Endothelial cell of umbilical vein (primary cell): Measurements from ENCODE around the gene RELN. TPM values are rescaled to one million over a fixed set of nuclear protein-coding genes. Genes with fewer than 3 reads are reported as not detected.

ENCODE experiments used
- BruUV-seq: library from RNA; stranded (reverse); fragments of 400-500 nt; replicated peaks from 2 replicates; lab custom pipeline; 2021; lab: Mats Ljungman, UMichigan
- CTCF ChIA-PET: fragments of 300-600, 350-600 bp; sonication (Branson Sonifier 250); formaldehyde crosslinking; loops from one replicate; lab custom pipeline; 2021; ENCODE audit warnings: antibody characterized with exemption, inconsistent platforms; lab: Charles Lee
- POLR2A ChIA-PET: fragments of 300-600, 350-600 bp; sonication (Branson Sonifier 250); formaldehyde crosslinking; loops from one replicate; lab custom pipeline; 2021; ENCODE audit warnings: antibody characterized with exemption, inconsistent platforms; lab: Charles Lee
- DNase-seq: peaks from one replicate; pipeline ENCODE4 v3.0.0-alpha.2; 2011; ENCODE audit warnings: low read depth, low spot score
- FAIRE-seq: peaks from 2 replicates; lab custom pipeline; 2011; peaks lifted over from hg19 to GRCh38; lab: Jason Lieb, UNC
- H2AFZ ChIP-seq: 2 replicates; pipeline ENCODE4 v1.6.0; 2012; ENCODE audit warnings: low read depth, low read length, control low read depth, inconsistent platforms
- H3K27ac ChIP-seq: 2 replicates; pipeline ENCODE4 v1.5.1; 2011; ENCODE audit warnings: low read depth, mild to moderate bottlenecking, control low read depth, low read length, moderate library complexity; ENCODE audit not compliant: insufficient read depth
- H3K27me3 ChIP-seq, 2 experiments: 2 replicates each; pipeline versions ENCODE4 v1.6.0 to v1.6.1; 2011; ENCODE audit warnings: low read length in 2 of 2, mixed read lengths in 1 of 2; ENCODE audit not compliant: control insufficient read depth in 2 of 2, insufficient read depth in 2 of 2
- H3K36me3 ChIP-seq, 2 experiments: 2 replicates in 1 of 2; 3 replicates in 1 of 2; pipeline ENCODE4 v1.5.1; 2011; ENCODE audit warnings: low read length in 2 of 2, mild to moderate bottlenecking in 1 of 2, moderate library complexity in 1 of 2; ENCODE audit not compliant: control insufficient read depth in 2 of 2, insufficient read depth in 2 of 2; ENCODE audit errors: extremely low read depth in 1 of 2
- H3K4me1 ChIP-seq: 3 replicates; pipeline ENCODE4 v1.5.1; 2011; ENCODE audit warnings: mild to moderate bottlenecking, low read length; ENCODE audit not compliant: control insufficient read depth, insufficient read depth; ENCODE audit errors: extremely low read depth
- H3K4me2 ChIP-seq: 2 replicates; pipeline ENCODE4 v1.6.1; 2011; ENCODE audit warnings: low read length, control low read depth, mixed read lengths; ENCODE audit not compliant: insufficient read depth
- H3K4me3 ChIP-seq, 3 experiments: fragments of 200-600 bp in 1 of 3; sonication (generic), shearing (Covaris generic) in 1 of 3; replicated peaks in 1 of 3; 2 replicates each; pipeline ENCODE4 v1.5.1; 2011 to 2016; ENCODE audit warnings: control low read depth in 3 of 3, low read length in 3 of 3, mild to moderate bottlenecking in 2 of 3, inconsistent platforms in 1 of 3, low read depth in 1 of 3, moderate library complexity in 1 of 3; ENCODE audit not compliant: insufficient read depth in 1 of 3
- H3K79me2 ChIP-seq: 2 replicates; pipeline ENCODE4 v1.6.0; 2012; ENCODE audit warnings: low read length, inconsistent platforms; ENCODE audit not compliant: control insufficient read depth, insufficient read depth
- H3K9ac ChIP-seq: replicated peaks from 2 replicates; pipeline ENCODE3; 2011; ENCODE audit warnings: low read length, control low read depth; ENCODE audit not compliant: insufficient read depth; ENCODE audit errors: extremely low read depth
- H3K9me1 ChIP-seq: replicated peaks from 3 replicates; pipeline ENCODE4 v1.6.0; 2011; ENCODE audit warnings: mild to moderate bottlenecking, low read length; ENCODE audit not compliant: control insufficient read depth, insufficient read depth; ENCODE audit errors: extremely low read depth
- H3K9me3 ChIP-seq: replicated peaks from 2 replicates; pipeline ENCODE4 v1.5.1; 2012; ENCODE audit warnings: low read length, inconsistent platforms; ENCODE audit not compliant: control insufficient read depth, insufficient read depth
- H4K20me1 ChIP-seq: replicated peaks from 2 replicates; pipeline ENCODE3; 2011; ENCODE audit warnings: mild to moderate bottlenecking, low read length; ENCODE audit not compliant: control insufficient read depth, insufficient read depth; ENCODE audit errors: extremely low read depth
- EZH2 ChIP-seq: IDR thresholded peaks from 2 replicates; pipeline ENCODE4 v1.6.1; 2012; ENCODE audit warnings: borderline replicate concordance, low read depth, mild to moderate bottlenecking, moderate library complexity, low read length, inconsistent platforms; ENCODE audit not compliant: severe bottlenecking
- FOS ChIP-seq: IDR thresholded peaks from 2 replicates; pipeline ENCODE4 v1.6.1; 2011; ENCODE audit warnings: mild to moderate bottlenecking, low read length, moderate library complexity, borderline replicate concordance; ENCODE audit not compliant: insufficient read depth
- GATA2 ChIP-seq: IDR thresholded peaks from 2 replicates; pipeline ENCODE4 v1.7.0; 2011; ENCODE audit warnings: low read depth, mild to moderate bottlenecking, moderate library complexity, mixed read lengths, low read length; ENCODE audit not compliant: insufficient read length, insufficient read depth
- JUN ChIP-seq: IDR thresholded peaks from 2 replicates; pipeline ENCODE4 v1.6.1; 2011; ENCODE audit warnings: borderline replicate concordance, low read depth; ENCODE audit not compliant: insufficient read length, insufficient read depth
- MAX ChIP-seq: IDR thresholded peaks from 2 replicates; pipeline ENCODE4 v1.6.1; 2011; ENCODE audit not compliant: insufficient read depth, insufficient read length
- MYC ChIP-seq: IDR thresholded peaks from one replicate; pipeline ENCODE4 v1.6.1; 2011; ENCODE audit warnings: mild to moderate bottlenecking, low read depth, low read length
- POLR2A ChIP-seq: IDR thresholded peaks from 2 replicates; pipeline ENCODE4 v1.6.1; 2012; ENCODE audit warnings: low read depth, mild to moderate bottlenecking, control low read depth, low read length
- POLR2AphosphoS5 ChIP-seq: IDR thresholded peaks from 2 replicates; pipeline ENCODE4 v1.6.1; 2012; ENCODE audit warnings: low read depth, mild to moderate bottlenecking, control low read depth, low read length, moderate library complexity; ENCODE audit not compliant: insufficient read depth
- dilution Hi-C: fragments of 300-500 bp; cut with MboI; formaldehyde crosslinking; loops from one replicate; pipeline ENCODE4 v1.15.0; 2019; ENCODE audit warnings: low sequenced_read_pairs; ENCODE audit not compliant: extremely low pct_ligation_motif_present
- intact Hi-C: fragments of 100-400 bp; cut with micrococcal nuclease; formaldehyde crosslinking; loops from one replicate; pipeline ENCODE4 v1.10.0; 2022
- polyA plus RNA-seq, 4 experiments: library from polyadenylated mRNA; depleted of rRNA in 3 of 4; stranded (reverse) in 3 of 4; unstranded in 1 of 4; fragments of >200 nt; gene quantifications; 2 replicates each; pipeline versions ENCODE4 v1.2.1 to v1.2.3, GENCODE V29; 2011 to 2012; ENCODE audit warnings: missing spikeins in 1 of 4
- total RNA-seq: library from RNA; stranded (reverse); gene quantifications from 2 replicates; pipeline ENCODE4 v1.2.3, GENCODE V29; 2021
- TF ChIP-seq, protein P1 (sequence below), 2 donors: IDR thresholded peaks; 1 replicate in 1 of 2; 2 replicates in 1 of 2; pipeline ENCODE4 v1.5.1; 2011; ENCODE audit warnings: low read length in 2 of 2, mild to moderate bottlenecking in 2 of 2, moderate library complexity in 2 of 2, control low read depth in 1 of 2, inconsistent platforms in 1 of 2, low read depth in 1 of 2; ENCODE audit not compliant: insufficient read depth in 1 of 2; ENCODE audit errors: extremely low read depth in 1 of 2

Gene RELN
- total and polyA plus RNA-seq, 2 donors (not counting 3 experiments of a cell fraction or from before 2014, with no cell fraction given) = 0.15 to 0.22 TPM

DNA sequence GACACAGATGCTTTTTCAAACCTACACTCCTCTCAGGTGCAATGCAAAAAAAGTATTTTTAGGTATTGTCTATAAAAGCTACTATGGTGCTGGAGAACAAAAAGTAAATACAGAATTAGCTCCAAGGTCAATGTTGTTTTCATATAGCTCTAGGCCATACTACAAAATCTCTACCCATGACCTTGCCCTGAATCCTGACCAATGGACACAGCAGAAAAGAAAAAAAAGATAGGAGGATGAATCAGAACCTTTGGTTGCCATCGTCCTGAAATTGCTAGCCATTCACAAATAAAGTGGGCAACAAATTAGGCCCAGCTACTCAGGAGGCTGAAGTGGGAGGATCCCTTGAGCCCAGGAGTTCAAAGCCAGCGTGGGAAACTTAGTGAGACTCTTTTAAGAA lies 35.2 kb upstream of the RELN start:
- ChIA-PET CTCF (interaction anchor here (1.2 kb wide), 1 partner anchor 12 kb away, joined by 4 read pairs; no protein-coding TSS in a partner anchor), POLR2A (no interaction called here)
- intact Hi-C loops = no loop called here
- Histone ChIP-seq H3K9me1 (no peaks in the 10 kb centered on the region), H3K4me1 (no peaks in the 10 kb centered on the region), H3K9me3 (no peaks in the 10 kb centered on the region), H3K4me2 (no peak overlapping the region), H3K27me3 (no peaks in the 10 kb centered on the region), H3K4me3 (no peak overlapping the region), H3K36me3 (no peaks in the 10 kb centered on the region), H2AFZ (no peak overlapping the region), H3K79me2 (no peaks in the 10 kb centered on the region), H4K20me1 (no peaks in the 10 kb centered on the region), H3K9ac (no peak overlapping the region), H3K27ac (no peak overlapping the region)
- TF ChIP-seq, protein P1, sequence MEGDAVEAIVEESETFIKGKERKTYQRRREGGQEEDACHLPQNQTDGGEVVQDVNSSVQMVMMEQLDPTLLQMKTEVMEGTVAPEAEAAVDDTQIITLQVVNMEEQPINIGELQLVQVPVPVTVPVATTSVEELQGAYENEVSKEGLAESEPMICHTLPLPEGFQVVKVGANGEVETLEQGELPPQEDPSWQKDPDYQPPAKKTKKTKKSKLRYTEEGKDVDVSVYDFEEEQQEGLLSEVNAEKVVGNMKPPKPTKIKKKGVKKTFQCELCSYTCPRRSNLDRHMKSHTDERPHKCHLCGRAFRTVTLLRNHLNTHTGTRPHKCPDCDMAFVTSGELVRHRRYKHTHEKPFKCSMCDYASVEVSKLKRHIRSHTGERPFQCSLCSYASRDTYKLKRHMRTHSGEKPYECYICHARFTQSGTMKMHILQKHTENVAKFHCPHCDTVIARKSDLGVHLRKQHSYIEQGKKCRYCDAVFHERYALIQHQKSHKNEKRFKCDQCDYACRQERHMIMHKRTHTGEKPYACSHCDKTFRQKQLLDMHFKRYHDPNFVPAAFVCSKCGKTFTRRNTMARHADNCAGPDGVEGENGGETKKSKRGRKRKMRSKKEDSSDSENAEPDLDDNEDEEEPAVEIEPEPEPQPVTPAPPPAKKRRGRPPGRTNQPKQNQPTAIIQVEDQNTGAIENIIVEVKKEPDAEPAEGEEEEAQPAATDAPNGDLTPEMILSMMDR (IDR thresholded peaks at IDR 0.05; ENCODE audit: extremely low read depth in 1 of 2, insufficient read depth in 1 of 2, low read depth in 1 of 2, low read length in 2 of 2) = no peak
- TF ChIP-seq FOS (no peak), MAX (no peak), JUN (no peak), EZH2 (no peak), POLR2A (no peak), MYC (no peak), POLR2AphosphoS5 (no peak), GATA2 (no peak)
- DNase-seq (no peak), FAIRE-seq (no peak)
- dilution Hi-C loops = no loop called here
- no TSS peak for BruUV-seq
